Mesodermal cell (in vitro differentiated cells): ENCODE results near the gene FASN.

ENCODE experiments used
- H3K27ac ChIP-seq: 2 replicates; pipeline ENCODE4 v1.7.0; 2013; ENCODE audit warnings: mild to moderate bottlenecking, low read depth, low read length, moderate library complexity; ENCODE audit not compliant: severe bottlenecking
- H3K36me3 ChIP-seq: 2 replicates; pipeline ENCODE4 v1.7.1; 2013; ENCODE audit warnings: mild to moderate bottlenecking, low read length, moderate library complexity; ENCODE audit not compliant: control insufficient read depth, insufficient read depth
- H3K4me1 ChIP-seq: one replicate; pipeline ENCODE4 v1.7.1; 2013; ENCODE audit warnings: mild to moderate bottlenecking, low read length; ENCODE audit not compliant: insufficient read depth, control insufficient read depth, poor library complexity, severe bottlenecking
- H3K4me3 ChIP-seq: 2 replicates; pipeline ENCODE4 v1.7.0; 2013; ENCODE audit warnings: low read length, control low read depth, mild to moderate bottlenecking; ENCODE audit not compliant: insufficient read depth, poor library complexity, severe bottlenecking; ENCODE audit errors: extremely low read depth
- H3K9me3 ChIP-seq: 2 replicates; pipeline ENCODE4 v1.7.1; 2013; ENCODE audit warnings: mild to moderate bottlenecking, low read length, moderate library complexity; ENCODE audit not compliant: control insufficient read depth
- WGBS, 2 experiments: methylation state at CpG; one replicate each; pipeline ENCODE4 v1.1.5; 2013; ENCODE audit warnings: missing lambda C conversion rate in 2 of 2; ENCODE audit not compliant: insufficient coverage in 2 of 2; 5-methylcytosine and 5-hydroxymethylcytosine counted together

Gene FASN

GRCh38 chr17:82052638-82053059, 45.4 kb downstream of the FASN start:
- WGBS, 2 experiments = 24 to 29% methylated on average over 17 to 18 of the region's 19 CpGs
- no peaks in the 10 kb centered on the region for H3K9me3 ChIP-seq
- H3K4me1 ChIP-seq = no peaks in the 10 kb centered on the region
- H3K27ac ChIP-seq = no peak overlapping the region
- H3K36me3 ChIP-seq = peaks cover 72% of the 10 kb centered on the region
- H3K4me3 ChIP-seq = peak overlapping the region; percentile 67

- H3K4me3 ChIP-seq = peak within 1 kb of the TSS; percentile 67
- WGBS, 2 experiments = 0 to 1% methylated on average over 67 to 81 of the region's 94 CpGs
- H3K36me3 ChIP-seq = peaks cover 70% of the 10 kb centered on the region
- no peak within 1 kb of the TSS for H3K27ac ChIP-seq
- H3K4me1 ChIP-seq = no peaks in the 10 kb centered on the region
- no peaks in the 10 kb centered on the region for H3K9me3 ChIP-seq
Measured at GRCh38 chr17:82051776-82052637, 46.0 kb downstream of the FASN start, which contains the start of the genes GPS1 and RFNG. Gene GPS1 (plus strand): TSS chr17:82051898. CDS start chr17:82051932, 34 bp downstream. Gene RFNG (minus strand): TSS chr17:82051811. CDS start chr17:82051766, 45 bp downstream.

GRCh38 chr17:82050761-82051641, 47.0 kb downstream of the FASN start:
- Histone ChIP-seq H3K4me1 (no peaks in the 10 kb centered on the region), H3K4me3 (peak overlapping the region; percentile 67), H3K36me3 (peaks cover 60% of the 10 kb centered on the region), H3K9me3 (no peaks in the 10 kb centered on the region), H3K27ac (no peak overlapping the region)
- WGBS, 2 experiments = 33 to 34% methylated on average over 51 of the region's 79 CpGs

GRCh38 chr17:82050152-82050760, 47.8 kb downstream of the FASN start:
- no peaks in the 10 kb centered on the region for H3K9me3 ChIP-seq
- no peak overlapping the region for H3K27ac ChIP-seq
- H3K4me1 ChIP-seq = no peaks in the 10 kb centered on the region
- H3K36me3 ChIP-seq = peaks cover 54% of the 10 kb centered on the region
- H3K4me3 ChIP-seq = peak overlapping the region; percentile 67
- 91 to 96% methylated on average over 26 to 28 of the region's 28 CpGs for WGBS, 2 experiments

GRCh38 chr17:82049521-82049971, 48.5 kb downstream of the FASN start:
- H3K27ac ChIP-seq = no peak overlapping the region
- WGBS, 2 experiments = 93 to 94% methylated on average over 12 to 16 of the region's 16 CpGs
- peaks cover 47% of the 10 kb centered on the region for H3K36me3 ChIP-seq
- H3K4me3 ChIP-seq = no peak overlapping the region
- H3K4me1 ChIP-seq = no peaks in the 10 kb centered on the region
- H3K9me3 ChIP-seq = no peaks in the 10 kb centered on the region

GRCh38 chr17:82049106-82049505, 48.9 kb downstream of the FASN start:
- WGBS, 2 experiments = 96 to 98% methylated on average over 3 to 8 of the region's 8 CpGs
- H3K27ac ChIP-seq = no peak overlapping the region
- H3K9me3 ChIP-seq = no peaks in the 10 kb centered on the region
- H3K4me3 ChIP-seq = no peak overlapping the region
- no peaks in the 10 kb centered on the region for H3K4me1 ChIP-seq
- peaks cover 42% of the 10 kb centered on the region for H3K36me3 ChIP-seq

GRCh38 chr17:82048571-82048971, 49.5 kb downstream of the FASN start:
- Histone ChIP-seq H3K4me1 (no peaks in the 10 kb centered on the region), H3K4me3 (no peak overlapping the region), H3K36me3 (peaks cover 37% of the 10 kb centered on the region), H3K9me3 (no peaks in the 10 kb centered on the region), H3K27ac (no peak overlapping the region)
- WGBS, 2 experiments = 94 to 96% methylated on average over 20 of the region's 20 CpGs

- H3K36me3 ChIP-seq = peaks cover 32% of the 10 kb centered on the region
- no peaks in the 10 kb centered on the region for H3K4me1 ChIP-seq
- no peaks in the 10 kb centered on the region for H3K9me3 ChIP-seq
- WGBS, 2 experiments = 91 to 93% methylated on average over 21 to 23 of the region's 25 CpGs
- H3K27ac ChIP-seq = no peak overlapping the region
- H3K4me3 ChIP-seq = no peak overlapping the region
Measured at GRCh38 chr17:82047914-82048570, 50.0 kb downstream of the FASN start.

GRCh38 chr17:82047379-82047778, 50.7 kb downstream of the FASN start:
- WGBS, 2 experiments = 91 to 98% methylated on average over 18 to 23 of the region's 24 CpGs
- H3K4me1 ChIP-seq = no peaks in the 10 kb centered on the region
- peaks cover 31% of the 10 kb centered on the region for H3K36me3 ChIP-seq
- H3K9me3 ChIP-seq = no peaks in the 10 kb centered on the region
- no peak overlapping the region for H3K4me3 ChIP-seq
- H3K27ac ChIP-seq = no peak overlapping the region

GRCh38 chr17:82046903-82047302, 51.1 kb downstream of the FASN start:
- Histone ChIP-seq H3K4me3 (no peak overlapping the region), H3K27ac (no peak overlapping the region), H3K4me1 (no peaks in the 10 kb centered on the region), H3K36me3 (peaks cover 31% of the 10 kb centered on the region), H3K9me3 (no peaks in the 10 kb centered on the region)
- WGBS, 2 experiments = 94 to 96% methylated on average over 21 of the region's 21 CpGs
